Psoas muscle (tissue), 8 donors: ENCODE measurements around the gene DOCK10. TPM values are rescaled to one million over a fixed set of nuclear protein-coding genes. Genes with fewer than 3 reads are reported as not detected.

Source experiments
- ATAC-seq, 4 donors: fragments of 200-7000 bp; cut with Tn5 transposase; one replicate each; pipeline ENCODE4 v1.9.1; 2020; ENCODE audit warnings: moderate library complexity in 3 of 4, mild to moderate bottlenecking in 2 of 4
- DNase-seq, 2 donors: peaks; one replicate each; pipeline ENCODE4 v3.0.0-alpha.2; 2020
- H3K27ac ChIP-seq: fragments of 200-600 bp; one replicate; pipeline ENCODE4 v1.8.0; 2022
- H3K27me3 ChIP-seq, 3 donors: fragments of 200-600 bp in 1 of 3; one replicate each; pipeline versions ENCODE4 v1.6.1 to v1.8.0; 2013 to 2022; ENCODE audit warnings: low read length in 2 of 3, mild to moderate bottlenecking in 2 of 3, moderate library complexity in 1 of 3; ENCODE audit not compliant: insufficient read depth in 3 of 3
- H3K36me3 ChIP-seq, 2 donors: fragments of 200-600 bp in 1 of 2; one replicate each; pipeline versions ENCODE4 v1.6.1 to v1.8.0; 2013 to 2022; ENCODE audit warnings: low read depth in 1 of 2, mild to moderate bottlenecking in 1 of 2, moderate library complexity in 1 of 2; ENCODE audit not compliant: insufficient read depth in 1 of 2
- H3K4me1 ChIP-seq: fragments of 200-600 bp; one replicate; pipeline ENCODE4 v1.8.0; 2022
- H3K4me3 ChIP-seq: fragments of 200-600 bp; one replicate; pipeline ENCODE4 v1.8.0; 2022; ENCODE audit warnings: mild to moderate bottlenecking
- H3K9me3 ChIP-seq: fragments of 200-600 bp; one replicate; pipeline ENCODE4 v1.8.0; 2022
- CTCF ChIP-seq: fragments of 200-600 bp; IDR thresholded peaks from one replicate; pipeline ENCODE4 v1.8.0; 2022; ENCODE audit warnings: antibody characterized with exemption
- WGBS, 3 donors: extraction: QIAGEN DNeasy Blood & Tissue Kit; methylation state at CpG; one replicate each; pipeline versions ENCODE4 v1.1.6 to v1.1.7; 2013; 5-methylcytosine and 5-hydroxymethylcytosine counted together
- intact Hi-C, 2 donors: fragments of 100-400 bp; cut with DNase I; formaldehyde crosslinking; loops; one replicate each; pipeline versions ENCODE4 v1.11.0 to v1.14.2; 2022
- polyA plus RNA-seq, 3 donors: library from polyadenylated mRNA; stranded (reverse); fragments of 200-250 nt; gene quantifications; one replicate each; pipeline ENCODE4 v1.2.3, GENCODE V29; 2013
- total RNA-seq, 4 donors: library from RNA; stranded (reverse); fragmentation: NEBNext Ultra II Directional in 2 of 4; extraction: Animal tissue kit (Norgen Biotek cat#: 25700) in 2 of 4; gene quantifications; one replicate each; pipeline versions ENCODE4 v1.2.1 to v1.2.4, GENCODE V29; 2021 to 2023
- donor health status: healthy with polysubstance abuse.
- donor health status: DM: no; HTN: no; CAD: no; lungs with moderate emphysema.
- donor health status: Bipolar disorder and iron deficiency.
- donor health status: healthy.
- donor health status: DM: yes; HTN: yes; CAD: no.
- donor health status: DM: no; HTN: no; CAD: no.
- donor health status: DM: no; HTN: no; CAD: no.
- donor health status: DM: yes; HTN: yes; CAD: no.

DOCK10 gene
- total and polyA plus RNA-seq, 7 donors = 0.17 to 4.4 (median 1.0) TPM

GRCh38 chr2:224883172-224883516 lies 159.1 kb downstream of the DOCK10 start:
- Histone ChIP-seq H3K9me3 (no peaks in the 10 kb centered on the region), H3K27me3 (no peaks in the 10 kb centered on the region), H3K27ac (no peak overlapping the region), H3K4me1 (no peaks in the 10 kb centered on the region), H3K4me3 (no peak overlapping the region), H3K36me3 (no peaks in the 10 kb centered on the region)
- DNase-seq (no peak), ATAC-seq (no peak)
- intact Hi-C loops = no loop called here
- no peak for TF ChIP-seq CTCF
- 95 to 98% (median 97%) methylated on average over 6 of the region's 6 CpGs for WGBS, 3 donors

- intact Hi-C loops = no loop called here
- H3K4me3 ChIP-seq = no peak overlapping the region
- DNase-seq (no peak), ATAC-seq (no peak)
- no peaks in the 10 kb centered on the region for H3K36me3 ChIP-seq
- no peaks in the 10 kb centered on the region for H3K4me1 ChIP-seq
- no peak for TF ChIP-seq CTCF
- H3K9me3 ChIP-seq = no peaks in the 10 kb centered on the region
- no peaks in the 10 kb centered on the region for H3K27me3 ChIP-seq
- H3K27ac ChIP-seq = no peak overlapping the region
- 55 to 70% (median 63%) methylated on average over 4 of the region's 4 CpGs for WGBS, 3 donors
Observed at GRCh38 chr2:224882291-224883171, 159.7 kb downstream of the DOCK10 start.

- ATAC-seq (no peak), DNase-seq (no peak)
- intact Hi-C loops = no loop called here
- H3K27ac ChIP-seq = no peak overlapping the region
- H3K4me3 ChIP-seq = no peak overlapping the region
- TF ChIP-seq CTCF = no peak
- no peaks in the 10 kb centered on the region for H3K4me1 ChIP-seq
- no peaks in the 10 kb centered on the region for H3K36me3 ChIP-seq
- 72 to 87% (median 75%) methylated on average over 1 of the region's 1 CpG for WGBS, 3 donors
- no peaks in the 10 kb centered on the region for H3K27me3 ChIP-seq
- no peaks in the 10 kb centered on the region for H3K9me3 ChIP-seq
Observed at GRCh38 chr2:224881846-224882245, 160.4 kb downstream of the DOCK10 start.

GRCh38 chr2:224876522-224876921 lies 165.7 kb downstream of the DOCK10 start:
- DNase-seq (no peak), ATAC-seq (no peak)
- no peak overlapping the region for H3K4me3 ChIP-seq
- no peaks in the 10 kb centered on the region for H3K27me3 ChIP-seq
- H3K9me3 ChIP-seq = no peaks in the 10 kb centered on the region
- intact Hi-C loops = no loop called here
- no peak overlapping the region for H3K27ac ChIP-seq
- 80 to 89% (median 86%) methylated on average over 6 of the region's 6 CpGs for WGBS, 3 donors
- H3K4me1 ChIP-seq = no peaks in the 10 kb centered on the region
- H3K36me3 ChIP-seq = no peaks in the 10 kb centered on the region
- no peak for TF ChIP-seq CTCF

GRCh38 chr2:224875841-224876240 lies 166.4 kb downstream of the DOCK10 start:
- intact Hi-C loops = no loop called here
- H3K27me3 ChIP-seq = no peaks in the 10 kb centered on the region
- no peak overlapping the region for H3K4me3 ChIP-seq
- H3K9me3 ChIP-seq = no peaks in the 10 kb centered on the region
- H3K36me3 ChIP-seq = no peaks in the 10 kb centered on the region
- WGBS, 3 donors = 80 to 91% (median 80%) methylated on average over 2 of the region's 2 CpGs
- no peak for TF ChIP-seq CTCF
- H3K27ac ChIP-seq = no peak overlapping the region
- DNase-seq (no peak), ATAC-seq (no peak)
- no peaks in the 10 kb centered on the region for H3K4me1 ChIP-seq
